HCT116 (cell line): ENCODE data around the gene PDE8A.

Source experiments
- CBX3 ChIP-seq: IDR thresholded peaks from 2 replicates; pipeline ENCODE4 v1.6.1; 2012; ENCODE audit warnings: low read depth
- CTCF ChIP-seq, 3 experiments: fragments of 200-600 bp in 1 of 3; sonication (generic) in 1 of 3; IDR thresholded peaks in 2 of 3; conservative IDR thresholded peaks in 1 of 3; 2 replicates each; pipeline ENCODE4 v1.5.1; 2012 to 2017; ENCODE audit warnings: low read depth in 2 of 3, low read length in 2 of 3, antibody characterized with exemption in 1 of 3, borderline replicate concordance in 1 of 3, control low read depth in 1 of 3, mild to moderate bottlenecking in 1 of 3, mixed read lengths in 1 of 3, mixed run types in 1 of 3, moderate library complexity in 1 of 3; ENCODE audit not compliant: insufficient read depth in 1 of 3
- EZH2 ChIP-seq: fragments of 200-600 bp; sonication (generic); IDR thresholded peaks from 2 replicates; pipeline ENCODE4 v1.6.1; 2017; ENCODE audit warnings: antibody characterized with exemption, mixed run types
- POLR2A ChIP-seq: IDR thresholded peaks from 2 replicates; pipeline ENCODE4 v1.7.0; 2011; ENCODE audit warnings: borderline replicate concordance; ENCODE audit not compliant: insufficient read depth, insufficient read length; ENCODE audit errors: extremely low read depth
- POLR2AphosphoS5 ChIP-seq: IDR thresholded peaks from 2 replicates; pipeline ENCODE4 v1.6.1; 2011; ENCODE audit warnings: mild to moderate bottlenecking, low read depth, low read length, moderate library complexity
- RAD21 ChIP-seq: IDR thresholded peaks from 2 replicates; pipeline ENCODE4 v1.6.1; 2012; ENCODE audit warnings: low read depth, mild to moderate bottlenecking
- SIN3A ChIP-seq: IDR thresholded peaks from 2 replicates; pipeline ENCODE4 v1.6.1; 2012; ENCODE audit warnings: low read depth

- TF ChIP-seq POLR2AphosphoS5 (no peak), CBX3 (no peak), POLR2A (no peak), EZH2 (no peak), RAD21 (no peak), CTCF (IDR thresholded peaks at IDR 0.05 in 2 of 3, conservative IDR thresholded peaks at IDR 0.05 in 1 of 3; ENCODE audit: borderline replicate concordance in 1 of 3, insufficient read depth in 1 of 3, low read depth in 2 of 3, low read length in 2 of 3) (no peak), SIN3A (no peak)
These were observed 7.9 kb upstream of the PDE8A start for GRCh38 chr15:84973492-84974460.
